ENCODE measurements around the gene SOX1. TPM values are rescaled to one million over a fixed set of nuclear protein-coding genes. Genes with fewer than 3 reads are reported as not detected.

The SOX1 gene
- total and polyA plus RNA-seq, 2 of the 13 experiments (the other 11 are each of a cell fraction or from before 2014, with no cell fraction given): not detected

DNA sequence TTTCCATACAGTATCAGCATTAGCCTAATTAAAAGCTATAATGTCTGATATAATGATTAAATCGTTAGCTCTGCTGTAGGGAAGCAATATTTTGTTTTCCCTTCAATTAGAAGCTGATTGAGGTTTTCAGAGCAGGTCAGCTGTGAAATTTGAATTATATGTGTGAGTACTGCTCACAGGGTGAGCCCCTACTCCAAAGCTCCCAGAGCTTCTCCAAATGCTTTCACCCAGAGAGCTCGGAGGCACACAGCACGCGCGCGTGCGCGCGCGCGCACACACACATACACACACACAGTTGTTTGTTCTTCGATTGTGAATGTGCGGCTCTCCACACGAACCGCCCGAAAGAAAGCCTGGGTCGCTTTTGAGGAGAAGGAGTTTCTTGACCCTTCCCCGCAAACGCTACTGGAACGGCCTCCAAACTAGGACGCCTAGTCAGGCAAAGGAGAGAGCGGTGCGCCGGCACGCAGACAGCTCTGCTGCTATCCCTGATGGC lies 4.8 kb upstream of the SOX1 start (continued):
- TF ChIP-seq ARID4A (CRISPR knock-in tag; IDR thresholded peaks at IDR 0.05; ENCODE audit: borderline replicate concordance): no peak
- no peak for TF ChIP-seq MEIS1 (CRISPR knock-in tag; IDR thresholded peaks at IDR 0.05; ENCODE audit: borderline replicate concordance)
- TF ChIP-seq ZBTB43 (CRISPR knock-in tag; conservative IDR thresholded peaks at IDR 0.05): no peak

DNA sequence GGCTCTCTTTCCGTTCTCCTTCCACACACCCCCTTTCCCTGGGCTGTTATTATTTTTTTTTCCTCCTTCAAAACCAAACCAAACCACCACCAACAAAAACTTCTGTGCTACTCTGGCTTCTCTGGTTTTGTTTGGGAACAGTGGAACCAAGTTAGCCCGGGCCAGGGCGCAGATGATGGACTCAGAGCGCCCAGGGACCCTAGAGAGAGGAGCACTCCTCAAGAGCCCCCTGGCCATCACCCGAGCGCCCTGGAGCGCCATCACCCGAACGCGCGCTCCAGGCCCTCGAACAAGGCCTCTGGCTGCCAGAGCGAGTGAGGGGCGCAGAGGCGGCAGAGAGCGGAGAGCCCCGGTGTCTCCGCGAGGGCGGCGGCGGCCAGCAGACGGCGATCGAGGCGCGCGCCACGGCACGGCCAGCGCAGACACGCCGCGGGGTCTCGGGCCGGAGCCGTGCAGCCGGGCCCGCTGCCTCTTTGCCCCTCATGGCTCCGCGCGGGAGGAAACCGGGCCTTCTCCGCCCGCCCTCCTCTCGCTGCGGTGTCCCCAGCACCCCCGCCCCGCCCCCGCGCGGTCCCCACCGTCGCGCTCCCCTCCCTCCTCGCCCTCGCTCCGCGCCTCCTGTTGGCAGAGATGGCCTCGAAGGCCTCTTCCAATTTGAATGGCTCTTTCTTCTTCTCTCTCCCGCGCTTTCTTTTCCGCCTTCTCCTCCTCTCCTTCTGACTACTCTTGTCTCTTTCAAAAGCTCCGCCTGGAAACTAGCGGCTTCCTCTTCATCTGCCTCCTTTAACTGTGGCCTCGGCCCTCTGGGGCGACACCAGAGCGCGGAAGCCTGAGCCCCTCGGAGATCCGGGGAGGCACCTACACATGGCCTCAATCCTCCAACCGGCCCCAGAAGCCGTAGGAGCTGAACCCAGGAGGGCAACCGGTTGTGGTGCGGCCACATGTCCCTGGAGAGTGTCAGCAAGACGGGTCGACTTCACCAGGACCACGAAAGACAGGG lies 4.1 kb upstream of the SOX1 start:
- Histone ChIP-seq H4K20me1 (ENCODE audit: insufficient read depth, low read length) (no peaks in the 10 kb centered on the region), H3K4me3 (replicated peaks in 1 of 3; ENCODE audit: insufficient read depth in 1 of 3, low read depth in 2 of 3, low read length in 3 of 3) (no peak overlapping the region), H3K9ac (ENCODE audit: insufficient read depth, low read depth, low read length) (no peak overlapping the region), H2AFZ (ENCODE audit: low read length) (no peak overlapping the region), H3K4me1 (ENCODE audit: insufficient read depth, low read length) (no peaks in the 10 kb centered on the region), H3K79me2 (ENCODE audit: insufficient read depth, low read length) (no peaks in the 10 kb centered on the region), H3K36me3 (replicated peaks in 1 of 2; ENCODE audit: control insufficient read depth in 1 of 2, insufficient read depth in 2 of 2, low read length in 2 of 2) (no peaks in the 10 kb centered on the region), H3K27ac (ENCODE audit: extremely low read length, insufficient read depth, low read length) (no peak overlapping the region), H3K9me3 (ENCODE audit: low read length) (no peaks in the 10 kb centered on the region), H3K4me2 (ENCODE audit: low read depth, low read length) (no peak overlapping the region), H3K27me3 (ENCODE audit: control insufficient read depth in 1 of 2, insufficient read depth in 2 of 2, low read length in 2 of 2) (peaks cover 6 to 56% of the 10 kb centered on the region in 2 experiments; a peak in 4 of 5 replicates)
- ATAC-seq (no peak), DNase-seq (ENCODE audit: low spot score) (no peak), FAIRE-seq (no peak)
- intact Hi-C loops (cut with micrococcal nuclease; ENCODE audit: unreplicated experiment): no loop called here
- no TSS peak for BruUV-seq (replicated peaks)
- ChIA-PET CTCF (ENCODE audit: low intra/inter-chr PET ratio, low total read pairs) (no interaction called here), POLR2A (no interaction called here)
- WGBS (ENCODE audit: low lambda C conversion rate): 59% methylated on average over 67 of the region's 78 CpGs
- in situ Hi-C loops (cut with HindIII; ENCODE audit: extremely low pct_ligation_motif_present, low pct_unique_long_range_greater_than_20kb): no loop called here
- TF ChIP-seq SP140L (CRISPR knock-in tag; IDR thresholded peaks at IDR 0.05; ENCODE audit: borderline replicate concordance): no peak
- no peak for TF ChIP-seq ZNF674 (CRISPR knock-in tag; IDR thresholded peaks at IDR 0.05; ENCODE audit: low read depth)
- TF ChIP-seq, protein P1, sequence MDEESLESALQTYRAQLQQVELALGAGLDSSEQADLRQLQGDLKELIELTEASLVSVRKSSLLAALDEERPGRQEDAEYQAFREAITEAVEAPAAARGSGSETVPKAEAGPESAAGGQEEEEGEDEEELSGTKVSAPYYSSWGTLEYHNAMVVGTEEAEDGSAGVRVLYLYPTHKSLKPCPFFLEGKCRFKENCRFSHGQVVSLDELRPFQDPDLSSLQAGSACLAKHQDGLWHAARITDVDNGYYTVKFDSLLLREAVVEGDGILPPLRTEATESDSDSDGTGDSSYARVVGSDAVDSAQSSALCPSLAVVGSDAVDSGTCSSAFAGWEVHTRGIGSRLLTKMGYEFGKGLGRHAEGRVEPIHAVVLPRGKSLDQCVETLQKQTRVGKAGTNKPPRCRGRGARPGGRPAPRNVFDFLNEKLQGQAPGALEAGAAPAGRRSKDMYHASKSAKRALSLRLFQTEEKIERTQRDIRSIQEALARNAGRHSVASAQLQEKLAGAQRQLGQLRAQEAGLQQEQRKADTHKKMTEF (CRISPR knock-in tag; IDR thresholded peaks at IDR 0.05): no peak
- no peak for TF ChIP-seq SKIL (CRISPR knock-in tag; IDR thresholded peaks at IDR 0.05; ENCODE audit: borderline replicate concordance)
- no peak for TF ChIP-seq ZNF12 (CRISPR knock-in tag; IDR thresholded peaks at IDR 0.05)
- TF ChIP-seq SETDB1 (CRISPR knock-in tag; IDR thresholded peaks at IDR 0.05; ENCODE audit: borderline replicate concordance): no peak
